HG03575 (cell line): ENCODE measurements around the gene KDM2B.
A peak's percentile ranks its signal among the peaks of the same experiment; 100 is the strongest.
"Not testable (repeated sequence)": the region's sequence is repeated elsewhere in the genome, so short reads cannot be mapped to it uniquely, and the experiment has no call there.

Experiments
- ATAC-seq: cut with Tn5 transposase; IDR thresholded peaks from one replicate; pipeline ENCODE4 v1.9.1; 2021; ENCODE audit not compliant: unreplicated experiment, insufficient number of reproducible peaks, low FRiP score; ENCODE audit errors: extremely low read depth

Gene KDM2B

DNA sequence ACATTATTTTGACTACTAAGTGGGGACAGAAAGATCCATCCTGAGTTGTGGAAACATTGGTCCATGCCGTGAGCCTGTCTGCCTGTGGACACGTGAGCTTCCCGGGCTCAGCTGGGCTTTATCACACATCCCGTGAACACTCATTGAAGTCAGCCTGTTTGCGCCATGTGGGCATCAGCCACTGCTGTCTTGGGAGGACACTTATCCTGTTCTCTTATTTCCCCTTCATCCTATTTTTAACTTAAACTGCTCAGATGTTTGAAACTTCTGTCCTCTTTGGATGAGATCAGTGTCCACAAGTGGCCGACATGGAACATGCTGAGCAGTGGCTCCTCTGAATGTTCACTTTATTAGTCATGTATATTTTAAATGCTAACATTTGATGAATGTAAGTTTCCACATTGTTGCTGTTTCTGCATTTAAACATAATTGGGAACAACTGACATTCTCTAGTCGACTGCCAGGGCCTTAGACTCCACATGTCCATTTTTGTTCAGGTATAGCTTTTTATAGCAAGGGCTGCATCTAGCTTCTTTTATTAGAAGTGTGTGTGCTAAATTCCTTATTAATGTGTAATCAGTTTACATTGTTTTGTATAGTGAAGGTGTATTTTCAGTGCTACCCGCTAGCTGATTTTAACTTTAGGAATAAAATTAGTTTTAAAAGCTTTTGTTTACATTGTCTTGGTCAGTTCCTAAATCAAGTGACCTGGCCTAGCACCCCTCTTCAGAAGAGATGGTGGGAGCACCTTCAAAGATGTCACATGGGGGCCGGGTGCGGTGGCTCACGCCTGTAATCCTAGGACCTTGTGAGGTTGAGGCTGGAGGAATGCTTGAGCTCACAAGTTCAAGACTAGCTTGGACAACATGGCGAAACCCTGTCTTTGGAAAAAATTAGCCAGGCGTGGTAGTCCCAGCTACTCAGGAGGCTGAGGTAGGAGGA is 156.9 kb downstream of the KDM2B start:
- ATAC-seq = no peak

DNA sequence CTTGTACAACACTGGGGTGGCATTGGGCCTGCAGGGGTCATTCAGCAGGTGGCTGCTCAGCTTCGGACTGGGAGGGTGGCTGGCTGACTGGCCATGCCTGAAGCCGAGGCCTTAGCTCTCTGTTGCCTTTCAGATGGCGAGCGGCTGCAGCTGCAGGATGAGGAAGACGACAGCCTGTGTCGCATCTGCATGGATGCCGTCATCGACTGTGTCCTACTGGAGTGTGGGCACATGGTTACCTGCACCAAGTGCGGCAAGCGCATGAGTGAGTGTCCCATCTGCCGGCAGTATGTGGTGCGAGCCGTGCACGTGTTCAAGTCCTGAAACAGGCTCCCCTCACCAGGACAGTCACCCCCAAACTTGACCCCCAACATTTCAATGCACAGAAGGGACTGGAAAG is 157.6 kb downstream of the KDM2B start:
- ATAC-seq = no peak

DNA sequence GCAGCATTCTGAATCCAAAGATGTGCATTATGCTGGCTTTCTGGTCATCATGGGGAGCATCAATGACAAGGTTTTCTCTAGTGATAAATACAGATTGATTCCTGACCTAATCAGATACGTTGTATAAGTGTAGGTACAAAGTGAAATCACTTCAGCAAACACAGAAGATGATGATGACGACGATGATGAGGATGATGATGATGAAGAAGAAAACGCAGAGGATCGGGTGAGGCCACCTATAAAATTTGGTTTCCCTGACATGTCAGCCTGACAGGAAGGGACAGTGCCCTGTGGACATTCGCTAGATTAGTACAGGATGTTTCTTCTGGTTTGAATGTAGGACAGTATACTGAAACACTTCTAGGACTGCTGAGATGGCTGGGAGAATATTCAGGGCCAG is 160.7 kb downstream of the KDM2B start:
- ATAC-seq = no peak

DNA sequence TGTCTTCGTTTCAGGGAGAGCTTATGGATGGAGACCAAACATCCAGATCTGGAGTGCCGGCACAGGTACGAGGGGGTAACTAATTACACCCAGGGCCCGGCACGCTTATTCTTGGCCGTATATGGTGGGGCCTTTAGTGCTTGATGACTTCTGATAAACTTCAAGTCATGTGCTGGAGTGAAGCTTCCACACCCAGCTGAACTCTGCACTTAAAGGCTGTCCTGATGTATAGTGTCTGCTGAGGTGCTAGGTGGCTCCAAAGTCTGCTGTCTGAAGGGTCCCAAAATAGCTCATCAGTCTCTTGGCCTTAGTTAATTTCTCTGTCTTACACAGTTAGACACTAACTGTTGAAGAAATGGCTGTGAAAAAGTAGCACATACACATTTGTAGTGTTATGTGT is 163.0 kb downstream of the KDM2B start:
- no peak for ATAC-seq

DNA sequence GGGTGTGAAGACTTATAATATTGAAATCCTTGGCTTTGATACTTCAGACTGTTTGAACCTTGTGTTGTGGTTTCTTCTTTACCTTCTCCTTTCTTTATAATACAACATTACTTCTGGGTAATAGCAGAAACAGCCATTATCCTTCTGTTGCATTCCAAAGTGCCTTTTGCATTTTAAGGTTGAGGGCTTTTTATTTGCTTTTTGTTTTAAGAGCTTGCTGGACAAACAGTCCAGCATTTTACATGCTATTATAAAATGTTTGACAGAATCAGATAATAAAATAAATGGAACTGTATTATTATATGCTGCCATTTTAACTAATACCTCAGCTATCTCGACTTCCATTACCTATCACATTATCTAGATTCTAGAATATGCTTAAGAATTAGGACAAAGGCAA is 166.9 kb downstream of the KDM2B start:
- ATAC-seq = no peak

DNA sequence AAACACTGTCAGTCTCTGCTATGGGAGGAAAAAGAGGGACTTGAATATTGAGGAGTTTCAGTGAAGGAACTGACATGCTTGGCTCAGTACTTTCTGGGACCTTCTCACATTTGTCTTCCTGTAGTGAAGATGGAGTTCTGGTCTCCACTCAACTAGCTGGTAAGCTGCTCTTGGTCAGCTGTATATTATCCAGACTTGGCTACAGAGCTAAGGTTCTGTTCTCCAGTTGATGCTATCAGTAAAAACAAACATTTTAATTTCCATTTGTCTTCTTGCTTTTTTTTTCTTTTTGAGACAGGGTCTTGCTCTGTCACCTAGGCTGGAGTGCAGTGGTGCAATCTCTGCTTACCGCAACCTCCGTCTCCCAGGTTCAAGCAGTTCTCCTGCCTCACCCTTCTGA is 175.6 kb downstream of the KDM2B start:
- ATAC-seq = no peak

DNA sequence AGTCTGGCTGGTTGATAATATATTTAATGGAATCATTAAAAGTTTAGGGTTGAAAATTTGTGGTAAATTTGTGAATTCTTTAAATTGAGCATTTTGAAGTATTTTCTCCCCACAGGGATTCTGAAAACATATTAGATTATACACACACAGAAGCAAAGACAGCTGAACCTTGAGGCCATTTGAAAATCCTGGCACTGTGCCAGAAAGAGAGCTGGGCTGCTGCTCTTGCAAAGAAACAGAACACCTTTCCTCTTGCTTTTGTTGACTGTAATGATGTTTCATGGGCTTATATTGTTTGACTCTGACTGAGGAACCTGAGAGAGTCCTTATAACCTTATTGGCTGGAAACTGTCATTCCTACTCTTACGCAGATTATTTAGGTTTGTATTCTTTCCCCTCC is 176.1 kb downstream of the KDM2B start:
- ATAC-seq = no peak

DNA sequence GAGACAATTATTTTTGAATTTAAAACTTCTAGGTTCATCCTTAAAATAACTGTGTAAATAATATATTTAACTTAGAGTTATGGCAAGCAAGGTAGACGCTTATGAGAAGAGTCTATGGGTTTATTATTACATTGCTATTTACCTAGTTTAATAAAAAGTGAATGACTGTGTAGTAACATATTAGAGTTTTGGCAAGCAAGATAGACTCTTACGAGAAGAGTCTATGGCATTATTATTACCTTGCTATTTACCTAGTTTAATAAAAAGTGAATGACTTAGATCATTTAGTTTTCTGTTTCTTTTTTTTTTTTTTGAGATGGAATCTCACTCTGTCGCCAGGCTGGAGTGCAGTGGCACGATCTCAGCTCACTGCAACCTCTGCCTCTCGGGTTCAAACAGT is 177.1 kb downstream of the KDM2B start:
- no peak for ATAC-seq

DNA sequence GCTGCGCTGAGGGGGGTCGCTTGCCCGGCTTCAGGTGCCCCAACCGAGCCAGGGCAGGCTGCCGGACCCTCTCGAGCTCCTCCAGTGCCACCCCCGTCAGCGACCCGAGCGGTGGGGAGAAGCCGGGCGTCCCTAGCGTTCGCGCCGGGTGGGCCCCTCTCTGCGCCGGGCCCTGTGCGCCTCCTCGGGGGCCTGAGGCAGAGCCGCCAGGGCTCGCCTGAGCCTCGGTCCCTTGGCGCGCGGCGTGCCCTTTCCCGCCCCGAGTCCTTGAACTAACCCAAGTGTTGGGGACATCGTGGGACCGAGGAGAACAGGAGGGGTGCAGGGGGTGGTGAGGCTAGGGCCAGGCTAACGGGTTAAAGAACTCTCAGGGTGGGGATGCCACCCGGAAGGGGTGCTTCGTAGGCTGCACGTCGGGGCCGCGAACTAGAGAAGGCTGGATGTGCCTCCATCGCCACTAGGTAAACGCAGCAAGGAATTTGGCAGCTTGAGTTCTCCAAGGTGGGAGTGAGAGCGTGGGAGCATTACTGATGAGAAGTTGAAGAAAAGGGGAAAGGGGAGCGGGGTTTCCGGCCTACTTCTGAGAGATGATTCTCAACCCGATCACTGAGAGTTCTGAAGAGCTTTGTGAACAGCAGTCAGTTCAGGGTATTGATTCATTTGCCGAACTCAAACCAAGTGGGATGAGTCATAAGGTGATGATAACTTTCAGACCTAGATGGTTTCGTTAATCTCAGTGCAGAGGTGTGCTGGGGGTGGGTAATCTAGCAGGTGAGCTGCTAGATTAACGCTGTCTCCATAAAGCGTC is 180.3 kb downstream of the KDM2B start:
- ATAC-seq = no peak

DNA sequence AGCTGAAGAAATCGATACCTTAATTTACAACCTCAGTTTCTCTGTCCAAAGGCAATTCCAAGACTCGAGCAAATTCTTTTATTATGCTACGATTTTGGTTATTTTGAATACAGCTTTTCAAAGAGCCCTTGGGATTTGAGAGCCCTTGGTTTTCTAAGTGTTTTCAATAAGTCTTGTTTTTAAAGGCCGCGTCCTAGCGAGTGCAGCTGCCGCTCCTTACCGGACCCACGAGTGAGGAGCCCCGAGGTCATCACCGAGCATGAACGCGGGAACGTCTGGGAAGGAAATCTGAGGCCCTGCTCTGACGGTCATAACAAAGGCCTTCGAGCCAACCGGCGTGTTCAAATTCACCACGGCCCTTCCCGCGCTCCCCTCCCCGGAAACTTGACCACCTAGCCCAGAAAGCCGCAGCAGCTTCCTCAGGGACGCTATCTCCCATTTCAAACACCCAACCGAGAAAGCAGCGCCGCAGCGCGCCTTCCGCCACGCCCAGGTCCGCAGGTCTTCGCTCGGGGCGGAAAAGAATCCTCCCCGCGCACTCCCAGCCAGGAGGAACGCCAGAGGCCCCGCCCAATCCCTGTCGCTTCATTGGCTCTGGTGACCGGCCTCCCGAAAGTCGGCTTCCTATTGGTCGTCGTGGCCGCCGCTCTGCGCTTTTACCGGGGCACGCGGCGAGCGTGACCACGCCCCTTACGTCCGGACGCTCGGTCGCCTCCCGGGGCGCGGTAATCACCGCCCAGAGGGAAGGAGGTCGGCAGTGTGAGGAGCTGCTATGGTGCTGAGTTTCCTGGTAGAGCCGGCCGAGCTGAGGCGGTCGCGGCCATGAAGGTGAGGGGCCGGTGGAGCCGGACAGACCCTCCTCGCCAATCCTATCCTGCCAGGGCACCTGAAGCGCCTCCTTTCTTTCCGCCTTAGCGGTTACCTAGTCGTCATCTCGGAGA is 181.2 kb downstream of the KDM2B start, which contains the start of gene RNF34:
Gene RNF34 (plus strand): TSS at position 728 of the 941 bp plus-strand sequence. CDS start 95 bp downstream, at position 823.
- peak; percentile 42 for ATAC-seq

DNA sequence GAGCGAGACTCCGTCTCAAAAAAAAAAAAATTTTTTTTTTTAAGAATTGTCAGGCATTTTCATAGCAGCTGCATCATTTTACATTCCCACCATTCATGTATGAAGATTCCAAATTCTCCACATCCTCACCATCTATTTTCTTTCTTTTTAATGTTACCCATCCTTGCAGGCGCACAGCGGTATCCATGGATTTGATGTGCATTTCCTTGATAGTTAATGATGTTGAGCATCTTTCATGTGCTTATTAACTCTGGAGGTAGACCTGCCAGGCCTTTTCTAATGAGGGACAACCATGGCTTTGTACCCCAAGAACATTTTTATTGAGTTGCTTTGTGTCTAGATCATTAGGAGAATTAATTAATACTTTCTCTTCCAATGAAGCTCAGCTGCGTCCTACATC is 182.5 kb downstream of the KDM2B start:
- ATAC-seq = no peak

DNA sequence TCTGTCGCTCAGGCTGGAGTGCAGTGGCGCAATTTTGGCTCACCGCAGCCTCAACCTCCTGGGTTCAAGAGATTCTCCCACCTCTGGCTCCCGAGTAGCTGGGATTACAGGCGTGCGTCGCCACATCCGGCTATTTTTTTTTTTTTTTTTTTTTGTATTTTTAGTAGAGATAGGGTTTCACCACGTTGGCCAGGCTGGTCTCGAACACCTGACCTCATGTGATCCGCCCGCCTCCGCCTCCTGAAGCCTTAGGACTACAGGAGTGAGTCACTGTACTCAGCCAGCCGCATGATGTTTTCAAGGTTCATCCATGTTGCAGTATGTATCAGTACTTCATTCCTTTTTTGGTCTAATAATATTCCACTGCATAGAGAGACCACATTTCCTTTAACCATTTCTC is 183.3 kb downstream of the KDM2B start:
- no peak for ATAC-seq

DNA sequence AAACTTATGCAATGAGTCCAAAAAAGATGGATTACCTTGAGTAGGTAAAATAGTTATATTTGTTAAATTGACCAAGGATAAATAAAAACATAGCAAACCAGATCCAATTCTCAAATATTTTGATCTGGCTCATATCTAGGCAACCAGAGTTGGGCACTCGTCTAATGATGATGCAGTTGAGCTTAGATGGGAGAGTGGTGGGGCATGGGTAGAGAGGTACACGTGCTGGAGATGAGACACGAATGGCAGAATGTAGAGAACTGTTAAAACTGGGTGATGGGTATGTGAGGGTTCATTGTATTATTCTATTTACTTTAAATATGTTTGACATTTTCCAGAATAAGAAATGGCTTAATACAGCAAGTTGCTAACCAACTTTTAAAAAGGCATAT is 188.5 kb downstream of the KDM2B start:
- ATAC-seq = no peak

DNA sequence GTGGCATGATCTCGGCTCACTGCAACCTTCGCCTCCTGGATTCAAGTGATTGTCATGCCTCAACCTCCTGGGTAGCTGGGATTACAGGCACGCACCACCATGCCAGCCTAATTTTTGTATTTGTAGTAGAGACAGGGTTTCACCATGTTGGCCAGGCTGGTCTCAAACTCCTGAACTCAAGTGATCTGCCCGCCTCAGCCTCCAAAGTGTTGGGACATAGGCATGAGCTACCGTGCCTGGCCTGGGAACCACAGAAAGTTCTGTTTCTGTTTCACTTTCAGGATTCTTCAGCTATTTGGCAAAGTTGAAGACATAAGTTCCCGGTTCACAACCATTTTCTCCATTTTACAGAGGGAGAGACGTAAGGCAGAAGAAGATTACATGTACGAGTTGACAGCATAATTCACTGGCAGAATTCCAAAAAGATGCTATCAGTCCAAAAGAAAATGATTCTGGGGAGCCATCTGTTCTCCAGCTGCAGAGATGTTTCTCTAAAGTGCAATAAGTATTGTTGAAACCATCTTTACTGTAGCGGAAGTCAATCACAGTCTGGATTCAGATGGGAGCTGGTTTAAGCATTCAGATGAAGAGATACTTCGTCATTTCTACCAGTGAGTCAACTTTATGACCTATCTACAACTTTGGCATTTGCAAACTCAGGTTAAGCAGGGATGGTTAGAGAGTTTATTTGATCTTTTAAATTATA is 189.1 kb downstream of the KDM2B start:
- ATAC-seq = no peak

DNA sequence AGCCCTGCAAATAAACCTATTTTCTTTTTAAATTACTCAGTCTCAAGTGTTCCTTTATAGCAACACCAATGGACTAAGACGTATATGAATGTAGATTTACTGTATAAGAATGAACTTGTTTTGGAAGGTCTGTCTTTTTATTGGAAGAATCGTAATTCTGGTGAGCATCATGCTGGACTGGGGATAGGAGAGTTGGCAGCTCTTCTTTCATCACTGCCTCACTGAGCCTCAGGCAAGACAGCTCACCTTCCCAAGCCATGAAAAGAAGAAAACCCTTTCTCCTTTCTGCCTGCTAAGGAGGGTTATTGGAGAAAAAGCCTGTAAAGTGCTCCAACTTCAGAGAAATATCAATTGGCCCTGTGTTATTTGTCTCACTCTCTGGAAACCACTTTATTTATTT is 190.0 kb downstream of the KDM2B start:
- ATAC-seq = no peak

DNA sequence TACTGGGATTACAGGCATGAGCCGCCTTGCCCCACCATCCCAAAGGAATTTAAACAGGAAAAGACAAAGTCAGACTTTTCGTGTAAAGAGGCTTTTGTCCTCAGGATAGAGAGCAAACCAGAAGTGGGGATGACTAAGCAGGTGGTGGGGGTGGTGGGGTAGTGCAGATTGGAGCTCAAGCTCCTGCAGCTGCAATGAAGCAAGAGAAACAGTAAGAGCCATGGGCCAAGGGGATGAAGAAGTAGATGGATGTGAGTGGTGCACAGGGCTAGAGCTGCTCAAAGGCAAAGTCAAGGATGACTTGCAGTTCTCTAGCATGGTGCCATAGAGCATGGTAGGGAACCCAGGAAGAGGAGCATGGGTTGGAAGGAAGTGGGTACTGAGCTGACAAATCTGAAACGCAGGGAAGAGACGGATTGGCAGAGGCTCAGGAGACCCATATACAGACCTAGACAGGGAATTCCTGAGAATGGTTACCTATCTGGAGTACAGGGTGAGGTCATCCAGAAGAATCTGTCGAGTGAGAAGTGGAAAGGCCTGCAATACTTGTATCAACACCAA is 192.3 kb downstream of the KDM2B start:
- no peak for ATAC-seq

DNA sequence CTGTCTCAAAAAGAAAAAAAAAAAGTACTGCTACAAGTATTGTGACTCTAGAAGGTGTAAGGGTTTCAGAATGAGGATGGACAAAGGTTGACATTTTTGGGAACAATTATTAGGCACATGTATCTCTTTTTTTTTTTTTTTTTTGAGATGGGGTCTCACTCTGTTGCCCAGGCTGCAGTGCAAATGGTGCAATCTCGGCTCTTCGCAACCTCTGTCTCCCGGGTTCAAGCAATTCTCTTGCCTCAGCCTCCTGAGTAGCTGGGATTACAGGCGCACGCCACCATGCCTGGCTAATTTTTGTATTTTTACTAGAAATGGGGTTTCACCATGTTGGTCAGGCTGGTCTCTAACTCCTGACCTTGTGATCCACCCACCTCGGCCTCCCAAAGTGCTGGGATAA is 195.9 kb downstream of the KDM2B start:
- ATAC-seq = not testable (repeated sequence)

DNA sequence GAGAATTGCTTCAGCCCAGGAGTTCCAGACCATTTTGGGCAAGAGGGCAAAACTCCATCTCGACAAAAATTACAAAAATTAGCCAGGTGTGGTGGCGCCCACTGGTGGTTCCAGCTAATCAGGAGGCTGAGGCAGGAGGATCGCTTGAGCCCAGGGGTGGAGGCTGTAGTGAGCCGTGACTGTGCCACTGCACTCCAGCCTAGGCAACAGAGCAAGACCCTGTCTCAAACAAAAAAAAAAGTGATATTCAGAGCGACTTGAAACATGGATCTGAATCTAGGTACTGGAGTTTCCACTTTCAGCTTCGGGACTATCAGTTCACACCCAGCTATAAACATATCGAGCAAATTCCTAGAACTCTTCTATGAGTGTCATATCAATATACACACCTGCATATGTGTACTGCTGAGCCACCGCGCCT is 197.2 kb downstream of the KDM2B start:
- no peak for ATAC-seq
